Dermis microvascular lymphatic vessel endothelial cell (primary cell): ENCODE data around the gene RBM12. TPM values are rescaled to one million over a fixed set of nuclear protein-coding genes. Genes with fewer than 3 reads are reported as not detected.

ENCODE experiments used
- DNase-seq, 2 donors: peaks; one replicate each; pipeline versions ENCODE4 v3.0.0 to v3.0.0-alpha.2; 2010; ENCODE audit warnings: low read depth in 2 of 2
- total RNA-seq: library from RNA; depleted of rRNA; stranded (reverse); fragments of >200 nt; gene quantifications from 2 replicates; pipeline ENCODE4 v1.2.1, GENCODE V29; 2014

The RBM12 gene
- total RNA-seq, 1 donor from 2014 or later = 33.0 TPM

DNA sequence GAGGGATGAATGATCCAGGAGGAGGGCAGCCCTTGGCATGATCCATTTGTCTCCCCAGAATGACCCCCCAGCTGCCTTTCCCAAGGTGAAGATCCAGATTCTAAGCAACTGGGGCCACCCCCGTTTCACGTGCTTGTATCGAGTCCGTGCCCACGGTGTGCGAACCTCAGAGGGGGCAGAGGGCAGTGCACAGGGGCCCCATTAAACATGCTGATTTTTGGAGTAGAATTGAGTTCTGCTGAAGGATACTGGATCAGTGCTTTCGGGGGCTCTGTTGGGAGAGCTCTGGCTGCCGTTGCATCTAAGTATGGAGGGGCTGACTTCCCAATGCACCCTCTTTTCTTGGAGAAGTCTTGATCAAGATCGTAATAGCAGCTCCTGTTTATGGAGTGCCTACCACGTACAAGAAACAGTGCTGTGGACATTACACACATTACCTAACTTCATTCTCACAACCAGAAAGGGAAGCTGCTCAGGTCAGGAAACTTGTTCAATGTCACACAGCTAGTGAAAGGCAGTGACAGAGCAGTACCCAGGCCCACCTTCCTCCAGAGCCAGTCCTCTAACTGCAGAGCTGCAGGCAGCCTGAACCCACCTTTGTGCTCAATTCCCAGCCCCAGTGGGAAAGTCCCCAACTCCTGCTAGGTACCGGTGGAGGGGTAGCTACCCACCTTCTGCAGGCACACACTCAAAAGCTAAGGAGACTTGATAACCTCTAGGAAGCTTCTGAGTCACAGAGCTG, 43.7 kb downstream of the RBM12 start:
- DNase-seq = no peak

DNA sequence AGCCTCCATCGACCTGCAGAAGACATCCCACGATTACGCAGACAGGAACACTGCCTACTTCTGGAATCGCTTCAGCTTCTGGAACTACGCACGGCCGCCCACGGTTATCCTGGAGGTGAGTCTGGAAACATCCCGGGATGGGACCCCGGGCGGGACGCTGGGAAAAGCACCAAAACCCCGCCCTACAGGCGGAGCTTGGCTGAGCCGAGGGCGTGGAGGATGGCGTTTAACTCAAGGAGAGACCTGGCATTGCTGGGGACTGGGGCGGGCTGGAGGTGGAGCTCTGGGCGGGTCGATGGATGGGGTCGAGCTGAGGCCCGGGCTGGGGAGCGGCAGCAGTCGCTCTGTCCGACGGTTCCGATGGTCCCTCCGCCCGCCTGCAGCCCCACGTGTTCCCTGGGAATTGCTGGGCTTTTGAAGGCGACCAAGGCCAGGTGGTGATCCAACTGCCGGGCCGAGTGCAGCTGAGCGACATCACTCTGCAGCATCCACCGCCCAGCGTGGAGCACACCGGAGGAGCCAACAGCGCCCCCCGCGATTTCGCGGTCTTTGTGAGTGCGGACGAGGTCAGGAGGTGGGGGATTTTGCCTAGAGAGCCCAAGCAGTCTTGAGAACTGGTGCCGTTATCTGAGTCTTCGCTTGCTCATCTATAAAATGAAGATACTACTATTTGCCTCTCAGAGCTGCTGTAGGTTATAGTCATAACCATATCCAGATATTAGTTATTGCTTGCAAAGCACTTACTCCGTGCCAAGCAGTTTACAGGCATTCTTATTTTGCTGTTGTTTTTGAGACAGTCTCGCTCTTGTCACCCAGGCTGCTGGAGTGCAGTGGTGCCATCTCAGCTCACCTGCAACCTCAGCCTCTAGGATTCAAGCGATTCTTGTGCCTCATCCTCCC, 45.3 kb downstream of the RBM12 start:
- peak in 1 of 2 donors; percentile 86 for DNase-seq

DNA sequence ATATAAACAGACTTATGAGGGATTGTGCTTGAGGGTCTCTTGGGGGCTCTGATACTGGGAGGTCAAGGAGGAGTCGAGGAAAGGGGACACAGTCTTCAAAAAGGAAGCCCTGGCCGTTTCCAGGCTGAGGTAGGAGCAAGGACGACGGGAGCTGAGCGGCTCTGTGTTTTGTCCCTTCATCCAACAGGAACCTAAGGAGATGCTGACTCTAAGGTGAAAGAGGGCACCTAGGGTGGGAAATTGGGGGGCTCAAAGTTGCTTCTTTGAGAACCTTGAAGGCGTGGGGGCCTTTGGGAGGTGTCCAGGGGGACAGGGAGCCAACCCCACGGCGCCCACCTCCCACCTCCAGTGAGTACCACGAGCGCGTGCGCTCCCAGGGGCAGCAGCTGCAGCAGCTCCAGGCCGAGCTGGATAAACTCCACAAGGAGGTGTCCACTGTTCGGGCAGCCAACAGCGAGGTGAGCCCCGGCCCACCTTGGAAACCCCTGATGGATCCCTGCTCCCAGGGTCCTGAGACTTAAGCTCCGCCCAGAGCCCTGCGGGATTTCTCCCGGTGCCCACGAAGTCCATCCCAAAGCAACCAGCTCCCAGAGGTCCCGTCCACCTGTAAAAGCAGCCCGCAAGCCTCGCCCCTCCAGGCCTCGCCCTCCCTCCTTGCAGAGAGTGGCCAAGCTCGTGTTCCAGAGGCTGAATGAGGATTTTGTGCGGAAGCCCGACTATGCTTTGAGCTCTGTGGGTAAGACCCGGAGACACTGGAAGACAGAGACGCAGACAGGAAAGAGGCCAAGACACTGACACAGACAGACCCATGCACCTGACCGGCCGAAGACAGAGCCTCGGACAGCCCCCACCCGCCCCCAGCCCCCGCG, 46.2 kb downstream of the RBM12 start:
- peak in 1 of 2 donors; percentile 18 for DNase-seq

- peak in 1 of 2 donors; percentile 72 for DNase-seq
Observed at GRCh38 chr20:35617397-35618262, 47.1 kb downstream of the RBM12 start.

DNA sequence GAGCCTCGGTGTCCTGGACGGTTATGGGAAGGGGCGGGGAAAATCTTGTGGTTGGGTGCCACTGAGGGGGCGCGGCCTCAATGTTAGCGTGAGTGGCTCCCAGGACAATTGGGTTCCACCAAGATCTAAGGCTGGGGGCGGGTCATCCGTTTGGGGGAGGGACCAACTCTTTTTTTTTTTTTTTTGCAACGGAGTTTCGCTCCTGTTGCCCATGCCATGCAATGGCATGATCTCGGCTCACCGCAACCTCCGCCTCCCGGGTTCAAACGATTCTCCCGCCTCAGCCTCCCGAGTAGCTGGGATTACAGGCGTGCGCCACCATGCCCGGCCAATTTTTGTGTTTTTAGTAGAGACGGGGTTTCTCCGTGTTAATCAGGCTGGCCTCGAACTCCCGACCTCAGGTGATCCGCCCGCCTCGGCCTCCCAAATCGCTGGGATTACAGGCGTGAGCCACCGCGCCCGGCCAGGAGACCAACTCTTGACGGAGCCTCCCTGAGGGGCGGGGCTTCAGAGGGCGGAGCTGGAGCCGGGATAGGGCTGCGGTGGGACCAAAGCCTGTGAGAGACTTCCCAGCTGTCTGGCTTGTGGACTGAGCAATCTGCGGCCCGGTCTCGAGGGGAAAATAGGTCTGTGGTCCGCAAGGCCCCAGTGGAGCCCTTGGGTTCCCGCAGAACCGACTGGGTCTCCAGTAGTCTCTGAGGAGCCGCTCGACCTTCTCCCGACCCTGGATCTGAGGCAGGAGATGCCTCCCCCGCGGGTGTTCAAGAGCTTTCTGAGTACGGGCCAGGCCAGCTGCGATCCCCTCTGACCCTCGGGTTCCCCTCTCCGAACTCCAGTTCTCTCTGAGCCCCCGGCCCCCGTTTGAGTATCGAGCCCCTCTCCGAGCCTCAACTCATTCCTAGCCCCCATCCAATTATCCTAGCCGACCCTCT, 48.0 kb downstream of the RBM12 start:
- peak; percentile 86 to 99 for DNase-seq

DNA sequence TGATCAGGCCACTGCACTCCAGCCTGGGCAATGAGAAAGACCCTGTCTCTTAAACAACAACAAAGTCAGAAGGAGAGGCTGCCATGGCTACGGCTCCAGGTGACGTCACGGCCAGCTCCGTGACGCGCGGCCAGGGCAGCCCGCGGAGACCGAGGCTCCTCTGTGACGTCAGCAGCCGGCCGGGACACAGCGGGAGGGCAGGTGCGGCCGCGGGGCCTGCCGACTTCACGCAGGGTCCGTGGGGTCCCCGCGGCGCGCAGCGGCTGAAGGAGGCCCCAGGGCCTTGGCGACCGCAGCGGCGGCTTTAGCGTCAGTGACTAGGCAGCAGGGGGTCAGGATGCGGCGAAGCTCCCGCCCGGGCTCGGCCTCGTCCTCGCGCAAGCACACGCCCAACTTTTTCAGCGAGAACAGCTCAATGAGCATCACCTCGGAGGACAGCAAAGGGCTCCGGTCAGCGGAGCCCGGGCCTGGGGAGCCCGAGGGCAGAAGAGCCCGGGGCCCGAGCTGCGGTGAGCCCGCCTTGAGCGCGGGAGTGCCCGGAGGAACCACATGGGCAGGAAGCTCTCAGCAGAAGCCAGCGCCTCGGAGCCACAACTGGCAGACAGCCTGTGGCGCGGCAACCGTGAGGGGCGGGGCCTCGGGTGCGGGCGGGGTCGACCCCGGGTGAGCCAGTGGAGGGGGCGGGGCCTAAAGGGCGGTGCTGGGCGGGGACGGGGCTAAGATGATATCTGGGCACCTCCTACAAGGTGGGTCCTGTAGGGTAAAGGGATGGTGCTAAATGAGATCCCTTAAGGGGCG, 48.8 kb downstream of the RBM12 start, which contains the start of gene SPAG4:
Gene SPAG4 (plus strand): TSS at position 163 of the 798 bp plus-strand sequence. CDS start 175 bp downstream, at position 338.
- DNase-seq = peak in 1 of 2 donors; percentile 100

DNA sequence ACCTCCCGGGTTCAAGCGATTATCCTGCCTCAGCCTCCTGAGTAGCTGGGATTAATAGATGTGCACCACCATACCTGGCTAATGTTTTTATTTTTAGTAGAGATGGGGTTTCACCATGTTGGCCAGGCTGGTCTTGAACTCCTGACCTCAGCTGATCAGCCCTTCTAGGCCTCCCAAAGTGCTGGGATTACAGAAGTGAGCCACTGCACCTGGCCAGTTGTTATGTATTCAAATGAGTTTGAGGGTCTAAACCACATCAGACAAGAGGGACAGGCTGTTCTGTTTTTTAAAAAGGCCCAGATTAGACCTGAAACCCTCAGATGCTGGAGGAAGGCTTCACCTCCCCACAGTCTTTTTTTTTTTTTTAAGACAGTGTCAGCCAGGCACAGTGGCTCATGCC, 53.2 kb downstream of the RBM12 start:
- no peak for DNase-seq

GRCh38 chr20:35610833-35611427, 53.8 kb downstream of the RBM12 start:
- no peak for DNase-seq

DNA sequence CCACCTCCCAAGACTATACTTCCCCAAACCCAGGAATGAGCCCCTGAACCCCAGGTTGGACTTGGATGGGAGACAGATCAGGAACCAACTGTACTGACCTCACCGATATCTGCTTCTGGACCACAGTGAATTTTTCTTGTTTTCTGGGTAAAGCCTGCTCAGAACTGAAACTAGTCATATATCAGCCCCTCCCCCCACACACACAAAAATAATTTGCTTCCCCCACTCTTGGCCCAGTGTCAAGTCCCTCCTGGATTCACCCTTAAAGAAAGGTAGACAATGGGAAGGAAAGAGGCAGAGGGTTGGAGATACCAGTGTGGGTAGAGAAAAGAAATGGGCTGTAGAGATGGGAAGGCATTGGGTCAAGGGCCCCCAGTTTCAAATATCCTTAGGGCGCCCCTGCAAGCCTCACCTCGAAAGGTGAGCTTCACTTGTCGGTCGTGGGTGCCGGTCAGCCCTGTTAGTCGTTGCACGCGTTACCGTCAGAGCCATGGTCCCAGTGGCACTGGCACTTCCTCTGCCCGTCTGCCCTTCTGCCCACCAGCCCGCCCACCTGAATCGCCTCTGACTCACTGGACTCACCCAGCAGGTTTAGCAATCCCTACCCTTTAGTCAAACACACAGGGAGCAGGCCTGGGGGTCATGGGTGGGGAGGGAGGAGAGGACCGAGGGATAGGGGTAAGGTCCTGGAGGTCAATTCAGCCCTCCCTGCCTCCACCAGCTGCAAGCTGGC, 57.5 kb downstream of the RBM12 start:
- no peak for DNase-seq

- DNase-seq = no peak
Observed at GRCh38 chr20:35606127-35606526, 58.6 kb downstream of the RBM12 start.

DNA sequence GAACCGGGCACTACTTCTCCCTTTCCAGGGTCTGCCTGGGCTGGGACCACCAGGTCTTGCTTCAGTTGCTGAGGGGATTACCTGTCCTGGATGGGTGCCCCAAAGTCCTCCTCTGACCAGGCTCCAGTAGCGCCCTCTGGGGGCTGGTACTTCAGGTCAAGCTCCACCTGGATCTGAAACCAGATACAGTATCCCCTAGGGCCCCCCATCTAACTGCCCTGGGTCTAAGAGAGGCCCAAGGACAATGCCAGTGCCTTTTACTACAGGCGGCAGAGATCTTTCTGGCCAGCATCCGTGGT, 60.3 kb downstream of the RBM12 start:
- peak in 1 of 2 donors; percentile 39 for DNase-seq

DNA sequence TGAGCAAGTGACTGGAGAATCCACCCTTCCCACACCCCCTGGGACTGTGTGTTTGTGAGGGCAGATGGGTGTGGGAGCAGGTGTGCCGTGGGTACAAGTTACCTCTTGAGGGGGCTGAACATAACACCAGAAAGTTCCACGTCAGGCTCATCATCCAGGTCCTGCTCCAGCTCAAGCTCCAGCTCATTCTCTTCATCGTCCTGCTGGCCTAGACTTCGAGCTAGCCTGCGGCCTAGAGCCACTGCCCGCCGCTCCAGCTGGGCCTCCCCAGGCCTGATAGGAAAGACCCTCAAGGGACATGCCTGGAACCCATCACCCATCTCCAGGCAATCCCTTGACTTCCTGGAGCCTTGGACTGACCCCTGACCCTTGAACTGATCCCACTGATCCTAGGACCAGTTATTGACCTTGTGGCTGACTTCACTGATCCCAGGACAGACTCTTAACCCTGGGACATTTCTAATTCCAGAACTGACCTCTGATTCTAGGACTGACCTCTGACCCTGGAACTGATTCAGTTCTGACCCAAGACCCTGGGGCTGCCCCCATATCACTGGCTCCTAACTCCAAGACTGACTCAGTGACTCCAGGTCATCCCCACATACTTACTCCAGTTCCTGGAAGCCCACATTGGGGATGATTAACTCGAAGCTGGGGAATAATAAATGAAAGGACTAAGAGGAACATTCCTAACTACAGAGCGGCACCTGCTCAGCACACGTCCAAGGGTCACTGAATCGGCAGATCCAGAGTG, 60.8 kb downstream of the RBM12 start:
- no peak for DNase-seq

GRCh38 chr20:35602851-35603495, 61.7 kb downstream of the RBM12 start:
- DNase-seq = no peak

- no peak for DNase-seq
Observed at GRCh38 chr20:35601990-35602389, 62.7 kb downstream of the RBM12 start.

DNA sequence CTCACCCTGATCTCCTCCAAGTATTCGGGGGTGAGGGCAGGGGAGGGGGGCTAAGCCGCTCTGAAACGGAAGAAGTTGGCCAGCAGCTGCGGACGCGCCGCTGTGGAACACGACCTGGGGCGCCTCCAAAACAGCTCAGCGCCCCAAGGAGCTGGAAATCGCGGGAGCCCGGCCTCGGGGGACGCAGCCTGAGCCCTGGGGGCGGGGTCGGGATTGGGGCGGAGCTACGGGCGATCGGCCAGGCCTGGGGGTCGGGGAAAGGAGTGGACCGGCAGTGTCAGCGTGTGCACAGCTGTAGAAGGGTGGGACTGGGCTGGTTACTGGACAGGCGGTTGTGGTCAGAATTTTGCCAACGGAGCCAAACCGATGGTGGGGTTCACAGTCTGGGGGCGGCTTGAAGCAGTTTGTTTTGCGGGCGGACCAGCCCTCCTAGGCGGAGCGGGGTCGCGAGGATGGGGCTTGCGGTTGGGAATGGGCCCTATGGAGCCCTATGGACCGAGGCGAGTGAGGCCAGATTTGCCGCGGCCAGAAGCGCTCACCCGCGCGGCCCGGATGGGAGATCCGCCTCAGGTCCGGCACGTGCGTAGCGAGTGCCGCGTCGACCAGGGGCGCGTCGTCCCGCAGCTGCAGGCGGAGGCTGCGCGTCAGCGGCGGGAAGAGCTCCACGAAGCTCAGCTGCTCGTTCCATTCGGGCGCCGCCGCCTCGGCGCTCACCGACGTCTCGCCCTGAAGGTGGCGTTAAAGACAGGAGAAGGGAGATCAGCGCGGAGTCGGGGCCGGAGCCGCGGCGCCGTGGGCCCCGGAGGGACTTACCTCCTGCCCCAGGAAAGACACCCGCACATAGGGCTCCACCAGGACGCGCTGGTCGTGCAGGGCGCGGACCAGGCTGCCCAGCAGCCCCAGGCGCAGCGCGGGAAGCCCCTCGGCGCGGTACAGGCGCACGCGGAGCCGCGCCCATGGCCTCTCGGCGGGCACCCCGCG, 63.4 kb downstream of the RBM12 start:
- peak in 1 of 2 donors; percentile 78 for DNase-seq
